PC-3 (cell line): Measurements from ENCODE around the gene SETBP1.

ENCODE experiments used
- CTCF ChIP-seq: fragments of 300-600 bp; sonication (generic); conservative IDR thresholded peaks from 2 replicates; pipeline ENCODE4 v1.5.1; 2017; ENCODE audit warnings: antibody characterized with exemption, low read depth, mild to moderate bottlenecking, low read length
- EZH2 ChIP-seq: fragments of 300-600 bp; sonication (generic); IDR thresholded peaks from one replicate; pipeline ENCODE4 v1.6.1; 2017; ENCODE audit warnings: antibody characterized with exemption, mild to moderate bottlenecking, low read length; ENCODE audit not compliant: unreplicated experiment
- EZH2phosphoT487 ChIP-seq: fragments of 300-600 bp; sonication (generic); IDR thresholded peaks from 2 replicates; pipeline ENCODE4 v1.6.1; 2018; ENCODE audit warnings: mild to moderate bottlenecking, antibody characterized with exemption, low read length, borderline replicate concordance

- no peak for TF ChIP-seq CTCF
- no peak for TF ChIP-seq EZH2
- no peak for TF ChIP-seq EZH2phosphoT487
These were observed 233.3 kb downstream of the SETBP1 start for GRCh38 chr18:44914028-44914427.
